Neuron (in vitro differentiated cells): ENCODE results near the gene TMEM109.
"Not testable (repeated sequence)": the region's sequence is repeated elsewhere in the genome, so short reads cannot be mapped to it uniquely, and the experiment has no call there.

Experiments
- H2AFZ ChIP-seq: one replicate; pipeline ENCODE4 v1.6.1; 2013; ENCODE audit warnings: low read depth, mild to moderate bottlenecking, inconsistent platforms, low read length, moderate library complexity
- H3K27me3 ChIP-seq: one replicate; pipeline ENCODE4 v1.6.1; 2013; ENCODE audit warnings: low read length; ENCODE audit not compliant: insufficient read depth
- H3K36me3 ChIP-seq: one replicate; pipeline ENCODE4 v1.6.1; 2013; ENCODE audit warnings: low read length; ENCODE audit not compliant: insufficient read depth
- H3K4me1 ChIP-seq: one replicate; pipeline ENCODE4 v1.6.1; 2013; ENCODE audit warnings: low read length; ENCODE audit not compliant: insufficient read depth
- H3K4me3 ChIP-seq: 2 replicates; pipeline ENCODE4 v1.5.1; 2013; ENCODE audit warnings: mild to moderate bottlenecking, low read length, moderate library complexity
- H3K9me3 ChIP-seq: one replicate; pipeline ENCODE4 v1.6.1; 2013; ENCODE audit warnings: low read length

TMEM109 gene

GRCh38 chr11:60891103-60891741, 22.7 kb upstream of the TMEM109 start:
- Histone ChIP-seq H3K36me3 (peaks cover 37% of the 10 kb centered on the region), H3K9me3 (no peaks in the 10 kb centered on the region), H3K4me3 (no peak overlapping the region), H3K4me1 (no peaks in the 10 kb centered on the region), H3K27me3 (no peaks in the 10 kb centered on the region), H2AFZ (no peak overlapping the region)

GRCh38 chr11:60895687-60896086, 18.3 kb upstream of the TMEM109 start:
- Histone ChIP-seq H3K36me3 (peaks cover 72% of the 10 kb centered on the region), H3K9me3 (no peaks in the 10 kb centered on the region)

GRCh38 chr11:60897496-60897895, 16.5 kb upstream of the TMEM109 start:
- peaks cover 79% of the 10 kb centered on the region for H3K36me3 ChIP-seq

More at GRCh38 chr11:60895687-60896086, 18.3 kb upstream of the TMEM109 start:
- H2AFZ ChIP-seq: no peak overlapping the region
- no peak overlapping the region for H3K4me3 ChIP-seq
- H3K4me1 ChIP-seq: no peaks in the 10 kb centered on the region
- no peaks in the 10 kb centered on the region for H3K27me3 ChIP-seq

GRCh38 chr11:60899046-60899936, 14.7 kb upstream of the TMEM109 start:
- Histone ChIP-seq H3K9me3 (no peaks in the 10 kb centered on the region), H3K4me3 (no peak overlapping the region), H3K4me1 (peaks cover under 1% of the 10 kb centered on the region), H3K36me3 (peaks cover 85% of the 10 kb centered on the region), H3K27me3 (no peaks in the 10 kb centered on the region), H2AFZ (no peak overlapping the region)

More at GRCh38 chr11:60897496-60897895, 16.5 kb upstream of the TMEM109 start:
- no peaks in the 10 kb centered on the region for H3K27me3 ChIP-seq
- no peak overlapping the region for H2AFZ ChIP-seq
- H3K4me1 ChIP-seq: no peaks in the 10 kb centered on the region
- no peaks in the 10 kb centered on the region for H3K9me3 ChIP-seq
- H3K4me3 ChIP-seq: no peak overlapping the region

GRCh38 chr11:60899977-60900376, 14.0 kb upstream of the TMEM109 start:
- Histone ChIP-seq H3K36me3 (peaks cover 83% of the 10 kb centered on the region), H3K4me3 (no peak overlapping the region), H2AFZ (no peak overlapping the region), H3K27me3 (no peaks in the 10 kb centered on the region), H3K4me1 (peaks cover 7% of the 10 kb centered on the region), H3K9me3 (no peaks in the 10 kb centered on the region)

GRCh38 chr11:60900673-60901404, 13.1 kb upstream of the TMEM109 start:
- H3K36me3 ChIP-seq: peaks cover 76% of the 10 kb centered on the region

GRCh38 chr11:60902625-60903024, 11.3 kb upstream of the TMEM109 start:
- Histone ChIP-seq H3K9me3 (no peaks in the 10 kb centered on the region), H3K4me3 (no peak overlapping the region), H3K36me3 (peaks cover 60% of the 10 kb centered on the region), H3K4me1 (peaks cover 21% of the 10 kb centered on the region), H3K27me3 (no peaks in the 10 kb centered on the region), H2AFZ (no peak overlapping the region)

More at GRCh38 chr11:60900673-60901404, 13.1 kb upstream of the TMEM109 start:
- peaks cover 16% of the 10 kb centered on the region for H3K4me1 ChIP-seq
- no peak overlapping the region for H3K4me3 ChIP-seq
- H3K9me3 ChIP-seq: no peaks in the 10 kb centered on the region
- no peak overlapping the region for H2AFZ ChIP-seq
- H3K27me3 ChIP-seq: no peaks in the 10 kb centered on the region

GRCh38 chr11:60905047-60905446, 8.9 kb upstream of the TMEM109 start:
- H2AFZ ChIP-seq: no peak overlapping the region
- no peaks in the 10 kb centered on the region for H3K27me3 ChIP-seq
- H3K36me3 ChIP-seq: peaks cover 38% of the 10 kb centered on the region
- no peaks in the 10 kb centered on the region for H3K9me3 ChIP-seq
- H3K4me1 ChIP-seq: peaks cover 21% of the 10 kb centered on the region
- peak overlapping the region; percentile 87 for H3K4me3 ChIP-seq

GRCh38 chr11:60905551-60906113, 8.3 kb upstream of the TMEM109 start:
- no peaks in the 10 kb centered on the region for H3K27me3 ChIP-seq
- H2AFZ ChIP-seq: peak overlapping the region; percentile 38
- peak overlapping the region; percentile 87 for H3K4me3 ChIP-seq
- H3K36me3 ChIP-seq: peaks cover 32% of the 10 kb centered on the region
- H3K4me1 ChIP-seq: peaks cover 21% of the 10 kb centered on the region
- H3K9me3 ChIP-seq: no peaks in the 10 kb centered on the region

GRCh38 chr11:60906132-60906972, 7.6 kb upstream of the TMEM109 start, which contains the start of gene PRPF19:
PRPF19 (minus strand) TSS chr11:60906585; CDS start chr11:60906382, 203 bp downstream.
- Histone ChIP-seq H3K4me1 (peaks cover 21% of the 10 kb centered on the region), H2AFZ (peak within 1 kb of the TSS; percentile 79), H3K4me3 (peak within 1 kb of the TSS; percentile 87), H3K27me3 (no peaks in the 10 kb centered on the region), H3K36me3 (peaks cover 25% of the 10 kb centered on the region), H3K9me3 (no peaks in the 10 kb centered on the region)

- Histone ChIP-seq H3K4me1 (peaks cover 33% of the 10 kb centered on the region), H2AFZ (no peak overlapping the region), H3K36me3 (peaks cover 6% of the 10 kb centered on the region), H3K9me3 (no peaks in the 10 kb centered on the region), H3K4me3 (no peak overlapping the region), H3K27me3 (no peaks in the 10 kb centered on the region)
Measured at GRCh38 chr11:60908803-60909202, 5.2 kb upstream of the TMEM109 start.

- H2AFZ ChIP-seq: not testable (repeated sequence)
Measured at GRCh38 chr11:60909680-60910280, 4.2 kb upstream of the TMEM109 start.

More at GRCh38 chr11:60909680-60910280, 4.2 kb upstream of the TMEM109 start:
- peaks cover 30% of the 10 kb centered on the region for H3K4me1 ChIP-seq
- not testable (repeated sequence) for H3K4me3 ChIP-seq, H3K27me3 ChIP-seq, H3K9me3 ChIP-seq, H3K36me3 ChIP-seq
